GM18520 (cell line): ENCODE results near the gene ACTRT2.

Experiments
- ATAC-seq: cut with Tn5 transposase; IDR thresholded peaks from one replicate; pipeline ENCODE4 v1.9.1; 2021; ENCODE audit not compliant: unreplicated experiment

Gene ACTRT2

GRCh38 chr1:3066250-3066711 lies 45.0 kb downstream of the ACTRT2 start:
- no peak for ATAC-seq

- no peak for ATAC-seq
Measured at GRCh38 chr1:3066826-3067225, 45.6 kb downstream of the ACTRT2 start.

- no peak for ATAC-seq
Measured at GRCh38 chr1:3067301-3067670, 46.0 kb downstream of the ACTRT2 start.

GRCh38 chr1:3067671-3068563 lies 46.6 kb downstream of the ACTRT2 start:
- ATAC-seq = no peak

GRCh38 chr1:3068564-3069431 lies 47.5 kb downstream of the ACTRT2 start, which contains the start of gene PRDM16:
TSS of gene PRDM16 (plus strand) at chr1:3069203. CDS start at chr1:3069260, 57 bp downstream.
- no peak for ATAC-seq

GRCh38 chr1:3069491-3070308 lies 48.4 kb downstream of the ACTRT2 start:
- no peak for ATAC-seq

- no peak for ATAC-seq
Measured at GRCh38 chr1:3070309-3070643, 49.0 kb downstream of the ACTRT2 start.

- no peak for ATAC-seq
Measured at GRCh38 chr1:3070644-3071564, 49.6 kb downstream of the ACTRT2 start.

GRCh38 chr1:3071565-3072390 lies 50.5 kb downstream of the ACTRT2 start:
- no peak for ATAC-seq
